ENCODE measurements around the gene ZMYND15. TPM values are rescaled to one million over a fixed set of nuclear protein-coding genes. Genes with fewer than 3 reads are reported as not detected.

ZMYND15 gene
- total RNA-seq, 1 experiment from 2014 or later: 0.17 TPM

DNA sequence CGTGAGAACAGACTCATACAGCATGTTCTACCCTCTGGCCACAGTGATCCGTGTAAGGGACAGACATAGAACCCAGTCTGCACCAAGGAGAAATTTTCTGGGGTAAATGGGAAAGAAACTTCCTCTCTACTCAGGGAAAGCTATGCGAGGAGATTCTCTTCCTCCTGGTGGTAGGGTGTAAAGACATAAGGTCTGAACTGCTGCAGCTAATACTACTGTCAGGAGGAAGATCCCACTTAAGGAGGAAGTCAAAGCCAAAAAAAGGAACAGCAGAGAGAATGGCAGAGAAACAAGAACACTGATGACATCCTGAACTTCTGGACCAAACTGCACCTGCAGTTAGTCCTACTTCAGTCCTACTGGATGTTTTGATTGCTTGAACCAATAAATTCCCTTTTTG, 25.0 kb downstream of the ZMYND15 start:
- BruUV-seq (replicated peaks): no TSS peak
- CTCF ChIA-PET: no interaction called here
- Histone ChIP-seq H3K4me1 (ENCODE audit: insufficient read depth, low read length, poor library complexity, severe bottlenecking) (no peaks in the 10 kb centered on the region), H3K27me3 (replicated peaks; ENCODE audit: insufficient read depth, low read depth, low read length, poor library complexity) (no peaks in the 10 kb centered on the region), H3K36me3 (ENCODE audit: insufficient read depth, low read length, poor library complexity, severe bottlenecking) (no peaks in the 10 kb centered on the region), H3K4me3 (ENCODE audit: low read depth, low read length, poor library complexity, severe bottlenecking) (no peak overlapping the region), H3K9me3 (ENCODE audit: low read depth, low read length, poor library complexity, severe bottlenecking) (no peaks in the 10 kb centered on the region), H3K27ac (ENCODE audit: low read depth, low read length, poor library complexity, severe bottlenecking) (no peak overlapping the region)
- no peak for DNase-seq (ENCODE audit: low spot score)
- intact Hi-C loops (cut with micrococcal nuclease; ENCODE audit: unreplicated experiment): no loop called here
- POLR2A ChIA-PET (ENCODE audit: low non-redundant PET): no interaction called here
- TF ChIP-seq EZH2 (IDR thresholded peaks at IDR 0.05; ENCODE audit: borderline replicate concordance, low read depth, low read length, poor library complexity, severe bottlenecking): no peak
- TF ChIP-seq, protein P1, sequence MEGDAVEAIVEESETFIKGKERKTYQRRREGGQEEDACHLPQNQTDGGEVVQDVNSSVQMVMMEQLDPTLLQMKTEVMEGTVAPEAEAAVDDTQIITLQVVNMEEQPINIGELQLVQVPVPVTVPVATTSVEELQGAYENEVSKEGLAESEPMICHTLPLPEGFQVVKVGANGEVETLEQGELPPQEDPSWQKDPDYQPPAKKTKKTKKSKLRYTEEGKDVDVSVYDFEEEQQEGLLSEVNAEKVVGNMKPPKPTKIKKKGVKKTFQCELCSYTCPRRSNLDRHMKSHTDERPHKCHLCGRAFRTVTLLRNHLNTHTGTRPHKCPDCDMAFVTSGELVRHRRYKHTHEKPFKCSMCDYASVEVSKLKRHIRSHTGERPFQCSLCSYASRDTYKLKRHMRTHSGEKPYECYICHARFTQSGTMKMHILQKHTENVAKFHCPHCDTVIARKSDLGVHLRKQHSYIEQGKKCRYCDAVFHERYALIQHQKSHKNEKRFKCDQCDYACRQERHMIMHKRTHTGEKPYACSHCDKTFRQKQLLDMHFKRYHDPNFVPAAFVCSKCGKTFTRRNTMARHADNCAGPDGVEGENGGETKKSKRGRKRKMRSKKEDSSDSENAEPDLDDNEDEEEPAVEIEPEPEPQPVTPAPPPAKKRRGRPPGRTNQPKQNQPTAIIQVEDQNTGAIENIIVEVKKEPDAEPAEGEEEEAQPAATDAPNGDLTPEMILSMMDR (conservative IDR thresholded peaks at IDR 0.05; ENCODE audit: low read depth, low read length): no peak

DNA sequence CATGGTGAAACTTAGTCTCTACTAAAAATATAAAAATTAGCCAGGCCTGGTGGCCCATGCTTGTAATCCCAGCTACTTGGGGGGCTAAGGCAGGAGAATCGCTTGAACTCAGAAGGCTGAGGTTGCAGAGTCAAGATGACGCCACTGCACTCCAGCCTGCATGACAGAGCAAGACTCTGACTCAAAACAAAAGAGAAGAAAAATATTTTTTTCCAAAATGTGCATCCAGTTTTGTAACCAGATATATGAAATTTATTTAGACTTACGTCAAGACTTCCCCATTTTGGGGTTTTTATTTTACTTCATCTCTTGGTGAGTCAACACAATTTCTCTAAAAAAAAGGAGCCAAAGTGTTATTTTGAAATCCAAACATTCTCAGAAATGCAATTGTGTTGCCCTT, 26.6 kb downstream of the ZMYND15 start:
- CTCF ChIA-PET: no interaction called here
- POLR2A ChIA-PET (ENCODE audit: low non-redundant PET): no interaction called here

DNA sequence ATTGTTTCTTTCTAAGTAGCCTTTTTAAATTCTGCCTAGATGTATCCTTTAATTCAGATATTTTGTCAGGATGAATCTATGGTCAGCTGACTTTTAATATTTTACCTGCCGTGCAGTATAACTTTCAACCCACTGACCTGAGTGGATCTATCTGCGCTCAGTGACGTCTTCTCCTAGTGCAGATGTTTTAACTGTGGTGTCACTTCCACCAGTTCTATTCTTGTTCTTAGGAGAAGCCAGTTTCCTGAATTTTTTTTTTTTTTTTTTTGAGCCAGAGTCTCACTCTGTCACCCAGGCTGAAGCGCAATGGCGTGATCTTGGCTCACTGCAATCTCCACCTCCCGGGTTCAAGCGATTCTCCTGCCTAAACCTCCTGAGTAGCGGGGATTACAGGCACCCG, 27.1 kb downstream of the ZMYND15 start:
- TF ChIP-seq EZH2 (IDR thresholded peaks at IDR 0.05; ENCODE audit: borderline replicate concordance, low read depth, low read length, poor library complexity, severe bottlenecking): no peak
- TF ChIP-seq, protein P1 (conservative IDR thresholded peaks at IDR 0.05; ENCODE audit: low read depth, low read length): no peak
- POLR2A ChIA-PET (ENCODE audit: low non-redundant PET): no interaction called here
- H3K4me3 ChIP-seq (ENCODE audit: low read depth, low read length, poor library complexity, severe bottlenecking): no peak overlapping the region
- no peaks in the 10 kb centered on the region for H3K4me1 ChIP-seq (ENCODE audit: insufficient read depth, low read length, poor library complexity, severe bottlenecking)
- intact Hi-C loops (cut with micrococcal nuclease; ENCODE audit: unreplicated experiment): no loop called here
- CTCF ChIA-PET: no interaction called here
- no peaks in the 10 kb centered on the region for H3K36me3 ChIP-seq (ENCODE audit: insufficient read depth, low read length, poor library complexity, severe bottlenecking)
- no TSS peak for BruUV-seq (replicated peaks)
- H3K9me3 ChIP-seq (ENCODE audit: low read depth, low read length, poor library complexity, severe bottlenecking): no peaks in the 10 kb centered on the region
- DNase-seq (ENCODE audit: low spot score): no peak
- no peaks in the 10 kb centered on the region for H3K27me3 ChIP-seq (replicated peaks; ENCODE audit: insufficient read depth, low read depth, low read length, poor library complexity)
- no peak overlapping the region for H3K27ac ChIP-seq (ENCODE audit: low read depth, low read length, poor library complexity, severe bottlenecking)

More for the DNA sequence above, 26.6 kb downstream of the ZMYND15 start:
- intact Hi-C loops (cut with micrococcal nuclease; ENCODE audit: unreplicated experiment): no loop called here
- no peaks in the 10 kb centered on the region for H3K9me3 ChIP-seq (ENCODE audit: low read depth, low read length, poor library complexity, severe bottlenecking)
- no TSS peak for BruUV-seq (replicated peaks)
- no peaks in the 10 kb centered on the region for H3K36me3 ChIP-seq (ENCODE audit: insufficient read depth, low read length, poor library complexity, severe bottlenecking)
- no peak for TF ChIP-seq EZH2 (IDR thresholded peaks at IDR 0.05; ENCODE audit: borderline replicate concordance, low read depth, low read length, poor library complexity, severe bottlenecking)
- no peak overlapping the region for H3K27ac ChIP-seq (ENCODE audit: low read depth, low read length, poor library complexity, severe bottlenecking)
- no peak for DNase-seq (ENCODE audit: low spot score)
- H3K27me3 ChIP-seq (replicated peaks; ENCODE audit: insufficient read depth, low read depth, low read length, poor library complexity): no peaks in the 10 kb centered on the region
- H3K4me1 ChIP-seq (ENCODE audit: insufficient read depth, low read length, poor library complexity, severe bottlenecking): no peaks in the 10 kb centered on the region
- H3K4me3 ChIP-seq (ENCODE audit: low read depth, low read length, poor library complexity, severe bottlenecking): no peak overlapping the region

DNA sequence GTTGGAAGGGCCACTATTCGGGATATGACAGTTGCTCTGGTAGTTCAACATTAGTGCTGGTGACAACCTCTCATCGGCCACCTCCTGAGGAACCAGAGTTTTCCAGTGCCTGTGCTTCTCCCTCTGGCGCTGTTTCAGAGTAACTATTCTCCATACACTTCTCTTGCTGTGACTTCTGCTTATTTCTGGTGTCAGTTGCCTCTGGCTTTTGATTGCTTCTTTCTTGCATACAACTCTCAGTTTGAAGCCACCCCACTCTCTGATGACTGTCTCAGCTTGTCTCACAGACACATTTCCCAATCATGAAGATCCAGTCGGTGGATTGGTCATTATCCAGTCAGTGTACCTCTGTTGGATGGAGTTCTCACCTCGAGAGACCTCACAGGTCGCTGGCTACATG, 28.7 kb downstream of the ZMYND15 start:
- no TSS peak for BruUV-seq (replicated peaks)
- Histone ChIP-seq H3K4me3 (ENCODE audit: low read depth, low read length, poor library complexity, severe bottlenecking) (no peak overlapping the region), H3K27ac (ENCODE audit: low read depth, low read length, poor library complexity, severe bottlenecking) (no peak overlapping the region), H3K36me3 (ENCODE audit: insufficient read depth, low read length, poor library complexity, severe bottlenecking) (no peaks in the 10 kb centered on the region), H3K9me3 (ENCODE audit: low read depth, low read length, poor library complexity, severe bottlenecking) (no peaks in the 10 kb centered on the region), H3K27me3 (replicated peaks; ENCODE audit: insufficient read depth, low read depth, low read length, poor library complexity) (no peaks in the 10 kb centered on the region), H3K4me1 (ENCODE audit: insufficient read depth, low read length, poor library complexity, severe bottlenecking) (no peaks in the 10 kb centered on the region)
- ChIA-PET CTCF (no interaction called here), POLR2A (ENCODE audit: low non-redundant PET) (no interaction called here)
- TF ChIP-seq, protein P1 (conservative IDR thresholded peaks at IDR 0.05; ENCODE audit: low read depth, low read length): no peak
- TF ChIP-seq EZH2 (IDR thresholded peaks at IDR 0.05; ENCODE audit: borderline replicate concordance, low read depth, low read length, poor library complexity, severe bottlenecking): no peak
- DNase-seq (ENCODE audit: low spot score): no peak
- intact Hi-C loops (cut with micrococcal nuclease; ENCODE audit: unreplicated experiment): no loop called here

Data from A673 (cell line).